ENCODE measurements around the gene SLC4A1. TPM values are rescaled to one million over a fixed set of nuclear protein-coding genes. Genes with fewer than 3 reads are reported as not detected.

SLC4A1 gene
- total and polyA plus RNA-seq, 2 of the 13 experiments (the other 11 are each of a cell fraction or from before 2014, with no cell fraction given), result not detected

GRCh38 chr17:44220213-44221083 lies 47.5 kb downstream of the SLC4A1 start (continued):
- no peak for TF ChIP-seq TOPORS (CRISPR knock-in tag; IDR thresholded peaks at IDR 0.05)
- TF ChIP-seq FOXM1 (CRISPR knock-in tag; IDR thresholded peaks at IDR 0.05), result no peak
- no peak for TF ChIP-seq PLSCR1 (CRISPR knock-in tag; IDR thresholded peaks at IDR 0.05; ENCODE audit: borderline replicate concordance)
- no peak for TF ChIP-seq ZNF275 (CRISPR knock-in tag; IDR thresholded peaks at IDR 0.05; ENCODE audit: borderline replicate concordance)
- 0 out of 2 replicates have a peak, but pooled peaks have one; percentile 25 for TF ChIP-seq KDM3A (CRISPR knock-in tag; IDR thresholded peaks at IDR 0.05; ENCODE audit: low read depth)
- no peak for TF ChIP-seq ZNF362 (CRISPR knock-in tag; IDR thresholded peaks at IDR 0.05; ENCODE audit: borderline replicate concordance)
- TF ChIP-seq MTF2 (CRISPR knock-in tag; IDR thresholded peaks at IDR 0.05; ENCODE audit: borderline replicate concordance), result no peak
- no peak for TF ChIP-seq ZNF143 (CRISPR knock-in tag; IDR thresholded peaks at IDR 0.05)
- no peak for TF ChIP-seq EHMT2 (IDR thresholded peaks at IDR 0.05; ENCODE audit: borderline replicate concordance, low read depth, low read length)
- TF ChIP-seq ZFP37 (CRISPR knock-in tag; IDR thresholded peaks at IDR 0.05; ENCODE audit: borderline replicate concordance), result 0 out of 2 replicates have a peak, but pooled peaks have one; percentile 46
- no peak for TF ChIP-seq KLF11 (CRISPR knock-in tag; IDR thresholded peaks at IDR 0.05)
- no peak for TF ChIP-seq TBX3 (IDR thresholded peaks at IDR 0.05; ENCODE audit: borderline replicate concordance)
- TF ChIP-seq, protein P1, sequence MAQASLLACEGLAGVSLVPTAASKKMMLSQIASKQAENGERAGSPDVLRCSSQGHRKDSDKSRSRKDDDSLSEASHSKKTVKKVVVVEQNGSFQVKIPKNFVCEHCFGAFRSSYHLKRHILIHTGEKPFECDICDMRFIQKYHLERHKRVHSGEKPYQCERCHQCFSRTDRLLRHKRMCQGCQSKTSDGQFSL (CRISPR knock-in tag; IDR thresholded peaks at IDR 0.05), result no peak
- TF ChIP-seq, protein P2, sequence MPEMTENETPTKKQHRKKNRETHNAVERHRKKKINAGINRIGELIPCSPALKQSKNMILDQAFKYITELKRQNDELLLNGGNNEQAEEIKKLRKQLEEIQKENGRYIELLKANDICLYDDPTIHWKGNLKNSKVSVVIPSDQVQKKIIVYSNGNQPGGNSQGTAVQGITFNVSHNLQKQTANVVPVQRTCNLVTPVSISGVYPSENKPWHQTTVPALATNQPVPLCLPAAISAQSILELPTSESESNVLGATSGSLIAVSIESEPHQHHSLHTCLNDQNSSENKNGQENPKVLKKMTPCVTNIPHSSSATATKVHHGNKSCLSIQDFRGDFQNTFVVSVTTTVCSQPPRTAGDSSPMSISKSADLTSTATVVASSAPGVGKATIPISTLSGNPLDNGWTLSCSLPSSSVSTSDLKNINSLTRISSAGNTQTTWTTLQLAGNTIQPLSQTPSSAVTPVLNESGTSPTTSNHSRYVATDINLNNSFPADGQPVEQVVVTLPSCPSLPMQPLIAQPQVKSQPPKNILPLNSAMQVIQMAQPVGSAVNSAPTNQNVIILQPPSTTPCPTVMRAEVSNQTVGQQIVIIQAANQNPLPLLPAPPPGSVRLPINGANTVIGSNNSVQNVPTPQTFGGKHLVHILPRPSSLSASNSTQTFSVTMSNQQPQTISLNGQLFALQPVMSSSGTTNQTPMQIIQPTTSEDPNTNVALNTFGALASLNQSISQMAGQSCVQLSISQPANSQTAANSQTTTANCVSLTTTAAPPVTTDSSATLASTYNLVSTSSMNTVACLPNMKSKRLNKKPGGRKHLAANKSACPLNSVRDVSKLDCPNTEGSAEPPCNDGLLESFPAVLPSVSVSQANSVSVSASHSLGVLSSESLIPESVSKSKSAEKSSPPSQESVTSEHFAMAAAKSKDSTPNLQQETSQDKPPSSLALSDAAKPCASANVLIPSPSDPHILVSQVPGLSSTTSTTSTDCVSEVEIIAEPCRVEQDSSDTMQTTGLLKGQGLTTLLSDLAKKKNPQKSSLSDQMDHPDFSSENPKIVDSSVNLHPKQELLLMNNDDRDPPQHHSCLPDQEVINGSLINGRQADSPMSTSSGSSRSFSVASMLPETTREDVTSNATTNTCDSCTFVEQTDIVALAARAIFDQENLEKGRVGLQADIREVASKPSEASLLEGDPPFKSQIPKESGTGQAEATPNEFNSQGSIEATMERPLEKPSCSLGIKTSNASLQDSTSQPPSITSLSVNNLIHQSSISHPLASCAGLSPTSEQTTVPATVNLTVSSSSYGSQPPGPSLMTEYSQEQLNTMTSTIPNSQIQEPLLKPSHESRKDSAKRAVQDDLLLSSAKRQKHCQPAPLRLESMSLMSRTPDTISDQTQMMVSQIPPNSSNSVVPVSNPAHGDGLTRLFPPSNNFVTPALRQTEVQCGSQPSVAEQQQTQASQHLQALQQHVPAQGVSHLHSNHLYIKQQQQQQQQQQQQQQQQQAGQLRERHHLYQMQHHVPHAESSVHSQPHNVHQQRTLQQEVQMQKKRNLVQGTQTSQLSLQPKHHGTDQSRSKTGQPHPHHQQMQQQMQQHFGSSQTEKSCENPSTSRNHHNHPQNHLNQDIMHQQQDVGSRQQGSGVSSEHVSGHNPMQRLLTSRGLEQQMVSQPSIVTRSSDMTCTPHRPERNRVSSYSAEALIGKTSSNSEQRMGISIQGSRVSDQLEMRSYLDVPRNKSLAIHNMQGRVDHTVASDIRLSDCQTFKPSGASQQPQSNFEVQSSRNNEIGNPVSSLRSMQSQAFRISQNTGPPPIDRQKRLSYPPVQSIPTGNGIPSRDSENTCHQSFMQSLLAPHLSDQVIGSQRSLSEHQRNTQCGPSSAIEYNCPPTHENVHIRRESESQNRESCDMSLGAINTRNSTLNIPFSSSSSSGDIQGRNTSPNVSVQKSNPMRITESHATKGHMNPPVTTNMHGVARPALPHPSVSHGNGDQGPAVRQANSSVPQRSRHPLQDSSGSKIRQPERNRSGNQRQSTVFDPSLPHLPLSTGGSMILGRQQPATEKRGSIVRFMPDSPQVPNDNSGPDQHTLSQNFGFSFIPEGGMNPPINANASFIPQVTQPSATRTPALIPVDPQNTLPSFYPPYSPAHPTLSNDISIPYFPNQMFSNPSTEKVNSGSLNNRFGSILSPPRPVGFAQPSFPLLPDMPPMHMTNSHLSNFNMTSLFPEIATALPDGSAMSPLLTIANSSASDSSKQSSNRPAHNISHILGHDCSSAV (CRISPR knock-in tag; IDR thresholded peaks at IDR 0.05; ENCODE audit: borderline replicate concordance), result no peak
